WTC11 (cell line): Measurements from ENCODE around the gene MYL11.

Experiments used
- CTCF ChIP-seq: fragments of 200-600 bp; IDR thresholded peaks from 2 replicates; pipeline ENCODE4 v1.8.0; 2022; ENCODE audit warnings: antibody characterized with exemption
- JUN ChIP-seq: sonication (generic); formaldehyde crosslinking; IDR thresholded peaks from 2 replicates; pipeline ENCODE4 v1.8.0; 2023; ENCODE audit warnings: mild to moderate bottlenecking, missing genetic modification reagents
- TEAD4 ChIP-seq: sonication (generic); formaldehyde crosslinking; IDR thresholded peaks from 2 replicates; pipeline ENCODE4 v1.8.0; 2022; ENCODE audit warnings: mild to moderate bottlenecking, missing genetic modification reagents
- ZBTB43 ChIP-seq: sonication (generic); formaldehyde crosslinking; IDR thresholded peaks from 2 replicates; pipeline ENCODE4 v1.8.1; 2023; ENCODE audit warnings: mild to moderate bottlenecking, missing genetic modification reagents
- TF ChIP-seq, protein P1 (sequence below): sonication (generic); formaldehyde crosslinking; IDR thresholded peaks from 2 replicates; pipeline ENCODE4 v1.8.0; 2023; ENCODE audit warnings: mild to moderate bottlenecking, missing genetic modification reagents

DNA sequence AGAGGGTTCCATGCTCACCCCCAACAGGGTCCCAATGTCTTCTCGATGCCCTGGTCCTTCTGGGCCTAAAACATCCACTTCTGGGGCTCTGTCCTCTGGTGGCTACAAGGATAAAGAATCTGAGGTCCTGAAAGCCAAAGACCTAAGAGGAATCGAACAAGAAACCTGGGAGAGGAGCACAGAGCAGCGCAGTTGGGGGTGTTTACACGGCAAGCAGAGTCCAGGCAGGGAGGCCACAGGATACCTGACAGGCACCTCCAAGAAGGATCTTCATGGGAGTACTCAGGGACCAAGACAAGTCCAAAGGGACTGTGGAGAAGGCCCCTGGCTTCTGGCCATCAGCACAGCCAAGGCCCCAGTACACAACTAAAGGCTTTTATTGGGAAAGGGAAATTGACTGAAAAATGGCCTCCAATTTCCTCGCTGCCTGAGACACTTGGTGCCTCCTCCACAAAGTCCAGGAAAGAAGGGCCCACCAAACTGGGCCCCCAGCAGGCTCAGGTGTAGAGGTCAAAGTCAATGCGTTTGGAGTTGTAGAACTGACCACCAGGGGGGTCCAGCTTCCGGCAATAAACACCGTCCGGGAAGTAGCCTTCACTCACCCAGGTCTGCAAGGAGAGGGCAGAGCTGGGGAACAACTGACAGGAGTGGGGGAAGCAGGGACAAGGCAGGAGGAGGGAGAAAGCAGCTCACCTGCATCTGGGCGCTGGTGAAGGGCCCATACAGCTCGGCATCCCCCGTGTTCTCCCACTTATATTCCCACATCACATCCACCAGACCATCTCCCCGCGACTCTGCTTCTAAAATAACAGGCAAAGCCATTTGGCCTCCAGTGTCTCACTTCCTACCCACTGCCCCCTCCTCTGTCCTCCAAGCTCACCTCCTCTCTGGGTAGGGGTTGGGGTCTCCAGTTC lies 21.9 kb upstream of the MYL11 start:
- no peak for TF ChIP-seq ZBTB43 (CRISPR knock-in tag)
- no peak for TF ChIP-seq TEAD4
- TF ChIP-seq, protein P1, sequence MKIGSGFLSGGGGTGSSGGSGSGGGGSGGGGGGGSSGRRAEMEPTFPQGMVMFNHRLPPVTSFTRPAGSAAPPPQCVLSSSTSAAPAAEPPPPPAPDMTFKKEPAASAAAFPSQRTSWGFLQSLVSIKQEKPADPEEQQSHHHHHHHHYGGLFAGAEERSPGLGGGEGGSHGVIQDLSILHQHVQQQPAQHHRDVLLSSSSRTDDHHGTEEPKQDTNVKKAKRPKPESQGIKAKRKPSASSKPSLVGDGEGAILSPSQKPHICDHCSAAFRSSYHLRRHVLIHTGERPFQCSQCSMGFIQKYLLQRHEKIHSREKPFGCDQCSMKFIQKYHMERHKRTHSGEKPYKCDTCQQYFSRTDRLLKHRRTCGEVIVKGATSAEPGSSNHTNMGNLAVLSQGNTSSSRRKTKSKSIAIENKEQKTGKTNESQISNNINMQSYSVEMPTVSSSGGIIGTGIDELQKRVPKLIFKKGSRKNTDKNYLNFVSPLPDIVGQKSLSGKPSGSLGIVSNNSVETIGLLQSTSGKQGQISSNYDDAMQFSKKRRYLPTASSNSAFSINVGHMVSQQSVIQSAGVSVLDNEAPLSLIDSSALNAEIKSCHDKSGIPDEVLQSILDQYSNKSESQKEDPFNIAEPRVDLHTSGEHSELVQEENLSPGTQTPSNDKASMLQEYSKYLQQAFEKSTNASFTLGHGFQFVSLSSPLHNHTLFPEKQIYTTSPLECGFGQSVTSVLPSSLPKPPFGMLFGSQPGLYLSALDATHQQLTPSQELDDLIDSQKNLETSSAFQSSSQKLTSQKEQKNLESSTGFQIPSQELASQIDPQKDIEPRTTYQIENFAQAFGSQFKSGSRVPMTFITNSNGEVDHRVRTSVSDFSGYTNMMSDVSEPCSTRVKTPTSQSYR (CRISPR knock-in tag): no peak
- no peak for TF ChIP-seq JUN
- TF ChIP-seq CTCF: no peak
